AG09309 (cell line): ENCODE results near the gene SLC39A12.

ENCODE experiments used
- DNase-seq: peaks from one replicate; pipeline ENCODE4 v3.0.0-alpha.2; 2010; ENCODE audit warnings: low read depth
- H3K4me3 ChIP-seq: 2 replicates; pipeline ENCODE4 v1.5.1; 2011; ENCODE audit warnings: mild to moderate bottlenecking, low read depth, low read length, moderate library complexity; ENCODE audit not compliant: control insufficient read depth
- TF ChIP-seq, protein P1 (sequence below): IDR thresholded peaks from 2 replicates; pipeline ENCODE4 v1.5.1; 2011; ENCODE audit warnings: mild to moderate bottlenecking, low read depth, low read length, inconsistent platforms; ENCODE audit not compliant: insufficient read depth, control insufficient read depth; ENCODE audit errors: missing control alignments

The SLC39A12 gene

DNA sequence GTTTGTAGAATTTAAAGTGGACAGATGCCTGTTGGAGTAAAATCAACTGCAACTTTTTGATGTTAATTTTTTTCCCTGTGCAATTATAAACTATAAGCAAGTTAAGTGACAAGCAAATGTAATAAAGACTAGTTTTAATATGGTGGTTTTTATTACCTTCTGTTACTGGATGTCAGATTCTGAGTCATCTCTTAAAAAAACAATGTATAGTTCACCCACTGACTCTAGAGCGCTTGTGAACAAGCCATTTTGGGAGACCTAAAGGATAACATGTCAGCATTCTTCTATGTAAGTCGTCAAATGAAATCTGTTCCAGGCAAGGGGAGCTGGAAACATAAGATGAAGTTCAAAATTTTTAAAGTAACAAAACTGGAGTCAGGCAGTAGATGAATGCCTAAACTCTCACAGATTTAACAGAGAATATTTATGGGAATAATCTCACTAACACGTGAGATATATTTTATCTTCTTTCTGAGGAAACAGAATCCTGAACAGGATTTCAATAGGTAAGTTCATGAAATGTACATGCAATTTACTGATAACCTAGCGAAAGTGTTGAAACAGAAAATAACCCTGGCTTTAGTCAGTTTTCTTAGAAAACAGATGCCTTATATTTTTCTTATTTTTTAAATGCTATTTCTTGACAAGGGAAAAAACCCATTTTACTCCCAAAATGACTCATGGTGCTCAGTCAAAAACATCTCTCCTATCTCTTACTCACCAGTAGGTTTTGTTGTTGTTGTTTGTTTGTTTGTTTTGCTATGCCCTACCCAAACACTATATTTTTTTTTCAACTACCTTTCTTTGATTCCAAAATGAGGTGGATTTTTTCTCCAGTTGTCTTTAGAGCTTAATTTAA is 91.7 kb downstream of the SLC39A12 start:
- no peak for DNase-seq
- TF ChIP-seq, protein P1, sequence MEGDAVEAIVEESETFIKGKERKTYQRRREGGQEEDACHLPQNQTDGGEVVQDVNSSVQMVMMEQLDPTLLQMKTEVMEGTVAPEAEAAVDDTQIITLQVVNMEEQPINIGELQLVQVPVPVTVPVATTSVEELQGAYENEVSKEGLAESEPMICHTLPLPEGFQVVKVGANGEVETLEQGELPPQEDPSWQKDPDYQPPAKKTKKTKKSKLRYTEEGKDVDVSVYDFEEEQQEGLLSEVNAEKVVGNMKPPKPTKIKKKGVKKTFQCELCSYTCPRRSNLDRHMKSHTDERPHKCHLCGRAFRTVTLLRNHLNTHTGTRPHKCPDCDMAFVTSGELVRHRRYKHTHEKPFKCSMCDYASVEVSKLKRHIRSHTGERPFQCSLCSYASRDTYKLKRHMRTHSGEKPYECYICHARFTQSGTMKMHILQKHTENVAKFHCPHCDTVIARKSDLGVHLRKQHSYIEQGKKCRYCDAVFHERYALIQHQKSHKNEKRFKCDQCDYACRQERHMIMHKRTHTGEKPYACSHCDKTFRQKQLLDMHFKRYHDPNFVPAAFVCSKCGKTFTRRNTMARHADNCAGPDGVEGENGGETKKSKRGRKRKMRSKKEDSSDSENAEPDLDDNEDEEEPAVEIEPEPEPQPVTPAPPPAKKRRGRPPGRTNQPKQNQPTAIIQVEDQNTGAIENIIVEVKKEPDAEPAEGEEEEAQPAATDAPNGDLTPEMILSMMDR = no peak
- no peak overlapping the region for H3K4me3 ChIP-seq

DNA sequence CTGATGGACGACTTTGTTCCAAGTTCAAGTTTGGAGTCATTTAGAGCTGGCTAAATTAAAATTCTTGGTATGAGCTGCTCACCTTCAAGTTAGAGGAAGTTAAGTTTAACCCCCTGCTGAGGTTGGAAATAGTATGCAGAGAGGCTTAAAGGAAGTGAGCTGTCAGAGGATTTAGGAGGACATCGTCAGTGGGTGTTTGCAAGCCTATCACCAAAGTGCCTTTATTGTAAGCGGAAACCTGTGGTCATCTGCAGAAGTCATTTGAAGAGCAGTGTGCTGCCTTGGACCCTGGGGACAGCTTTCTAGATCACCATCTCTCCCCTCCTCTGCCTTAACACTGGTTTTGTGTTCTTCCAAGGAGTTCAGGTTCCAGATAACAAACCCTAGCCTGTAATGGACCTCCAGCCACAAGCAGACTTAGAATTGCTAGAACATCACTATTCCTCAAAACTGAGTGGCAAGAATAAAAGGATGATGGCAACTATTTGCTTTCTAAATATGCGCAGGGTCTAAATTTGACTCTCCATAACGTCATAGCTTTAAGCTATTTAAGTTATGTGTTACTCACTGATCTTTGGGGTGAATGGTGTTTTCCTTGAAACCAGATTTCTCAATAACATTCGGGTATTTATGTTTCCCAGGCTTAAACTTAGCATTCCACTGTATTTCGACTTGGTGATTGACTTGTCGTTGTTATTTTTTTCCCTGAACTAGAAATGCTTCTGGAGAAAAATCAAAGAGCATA is 93.4 kb downstream of the SLC39A12 start:
- H3K4me3 ChIP-seq = no peak overlapping the region
- peak; percentile 11 for DNase-seq
- TF ChIP-seq, protein P1 = no peak

- no peak for DNase-seq
- H3K4me3 ChIP-seq = no peak overlapping the region
- TF ChIP-seq, protein P1 = no peak
Measured at GRCh38 chr10:18056583-18056982, 104.9 kb downstream of the SLC39A12 start.

- no peak overlapping the region for H3K4me3 ChIP-seq
- TF ChIP-seq, protein P1 = no peak
- no peak for DNase-seq
Measured at GRCh38 chr10:18059826-18060559, 108.3 kb downstream of the SLC39A12 start.

DNA sequence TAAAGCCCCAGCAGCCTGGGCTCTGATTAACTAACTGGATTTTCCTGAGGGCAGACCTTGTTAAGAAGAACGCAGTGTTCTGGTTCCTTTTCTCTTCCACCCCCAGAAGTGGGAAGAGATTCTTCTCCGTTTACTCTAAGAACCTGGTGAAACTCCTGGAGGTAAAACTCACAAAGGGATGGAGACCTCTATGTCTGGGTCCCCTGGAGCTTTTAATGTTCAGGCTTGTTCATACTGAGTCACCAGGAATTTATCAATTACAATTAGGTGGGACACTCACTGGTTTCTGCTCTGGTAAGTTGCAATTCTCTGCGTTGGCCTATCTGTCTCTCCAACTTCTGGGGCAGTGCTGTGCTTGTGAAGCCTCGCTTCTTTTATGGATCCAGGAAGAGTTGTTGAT is 115.2 kb downstream of the SLC39A12 start:
- no peak for DNase-seq
- no peak overlapping the region for H3K4me3 ChIP-seq
- TF ChIP-seq, protein P1 = no peak

GRCh38 chr10:18068401-18068800 is 116.7 kb downstream of the SLC39A12 start:
- TF ChIP-seq, protein P1 = no peak
- DNase-seq = no peak
- no peak overlapping the region for H3K4me3 ChIP-seq
